HL-60/S4 treated with retinoic acid at 250 ng/mL for 4 days and 3 days (cell line): ENCODE measurements around the gene CACNG1.

Source experiments
- in situ Hi-C: fragments of 300-500 bp; cut with MboI; formaldehyde crosslinking; loops from 2 replicates; pipeline ENCODE4 v1.7.0; 2022; ENCODE audit warnings: low sequenced_read_pairs

The CACNG1 gene

DNA sequence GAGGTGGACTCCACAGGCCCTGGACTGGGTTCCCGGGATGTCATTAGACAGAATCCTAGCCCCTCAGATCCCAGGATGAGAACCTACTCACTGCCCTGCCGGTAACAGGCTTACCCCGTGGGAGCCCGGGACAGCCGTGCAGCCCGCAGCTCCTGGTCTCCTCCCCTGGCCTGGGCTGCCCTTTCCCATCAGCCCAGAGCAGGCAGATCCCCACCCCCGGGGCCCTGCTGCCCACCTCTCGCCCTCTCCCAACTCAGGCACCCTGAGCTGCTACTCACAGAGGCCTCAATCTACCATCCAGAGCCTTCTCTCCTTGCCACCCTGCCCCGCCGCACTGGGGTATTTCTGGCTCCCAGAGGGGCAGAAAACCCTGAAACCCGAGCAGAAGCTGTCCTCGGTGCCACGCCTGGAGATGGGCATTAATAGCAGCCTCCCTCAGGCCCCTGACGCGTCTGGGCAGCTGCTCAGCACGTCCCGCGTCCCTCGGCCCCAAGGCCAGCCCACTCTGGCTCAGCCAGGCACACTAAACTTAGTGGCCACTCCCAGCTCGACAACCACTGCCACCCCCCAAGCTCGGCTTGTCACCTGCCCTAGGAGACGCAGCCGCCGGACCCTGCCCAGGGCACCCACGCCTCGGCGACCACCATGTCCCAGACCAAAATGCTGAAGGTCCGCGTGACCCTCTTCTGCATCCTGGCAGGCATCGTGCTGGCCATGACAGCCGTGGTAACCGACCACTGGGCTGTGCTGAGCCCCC lies at the start of gene CACNG1:
Gene CACNG1, plus strand, starts transcription at position 539 of the 757 bp plus-strand sequence. Its CDS starts 107 bp downstream, at position 646.
- in situ Hi-C loops, result no loop called here

DNA sequence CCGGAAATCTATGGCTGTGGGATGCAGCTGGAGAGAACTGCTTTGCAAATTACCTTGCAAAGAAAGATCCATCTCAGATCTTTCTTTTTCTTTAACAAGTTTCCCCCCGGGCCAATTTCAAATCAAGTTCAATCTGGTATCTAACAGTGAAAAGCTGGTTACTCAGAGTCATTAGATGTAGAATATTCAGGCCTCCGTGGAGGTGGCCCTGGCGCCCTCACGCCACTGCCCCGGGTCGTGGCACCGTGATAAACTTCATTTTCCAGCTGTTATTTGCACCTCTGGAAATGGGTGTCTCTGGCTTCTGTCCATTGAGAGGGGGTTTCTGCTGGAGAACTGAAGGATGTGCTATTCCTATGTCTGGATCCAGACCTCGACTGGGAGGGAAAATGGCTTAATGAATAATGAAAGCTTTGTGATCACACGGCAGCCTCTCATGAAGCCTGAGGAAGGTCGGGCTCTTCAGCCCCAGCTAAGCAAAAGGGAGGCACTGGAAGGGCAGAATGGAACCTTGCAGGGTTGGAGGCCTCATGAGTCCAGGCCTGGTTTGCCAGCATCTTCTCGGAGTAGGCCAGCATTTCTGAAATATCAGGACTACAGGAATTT lies 49.3 kb upstream of the CACNG1 start:
- in situ Hi-C loops, result no loop called here

DNA sequence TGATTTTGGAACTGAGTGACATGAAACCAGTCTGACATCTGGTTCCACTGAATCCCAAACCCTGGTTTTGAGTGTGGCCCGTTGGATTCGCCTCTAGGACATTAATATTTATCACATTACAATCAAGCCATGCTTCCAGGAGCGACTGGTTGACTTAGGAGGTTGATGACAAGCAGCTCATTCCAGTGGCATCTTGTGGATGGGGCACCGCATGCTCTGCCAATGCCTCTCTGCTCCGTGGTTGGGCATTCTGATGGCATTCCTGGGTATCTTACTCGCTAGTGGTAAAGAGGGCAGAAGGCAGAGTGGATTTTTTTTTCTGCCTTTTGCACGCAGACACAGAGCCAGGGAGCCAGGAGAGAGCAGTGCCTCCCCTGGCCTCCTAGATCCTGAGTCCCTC lies 48.4 kb upstream of the CACNG1 start:
- in situ Hi-C loops, result no loop called here

- in situ Hi-C loops, result no loop called here
These were observed 47.4 kb upstream of the CACNG1 start for GRCh38 chr17:66996926-66997325.

DNA sequence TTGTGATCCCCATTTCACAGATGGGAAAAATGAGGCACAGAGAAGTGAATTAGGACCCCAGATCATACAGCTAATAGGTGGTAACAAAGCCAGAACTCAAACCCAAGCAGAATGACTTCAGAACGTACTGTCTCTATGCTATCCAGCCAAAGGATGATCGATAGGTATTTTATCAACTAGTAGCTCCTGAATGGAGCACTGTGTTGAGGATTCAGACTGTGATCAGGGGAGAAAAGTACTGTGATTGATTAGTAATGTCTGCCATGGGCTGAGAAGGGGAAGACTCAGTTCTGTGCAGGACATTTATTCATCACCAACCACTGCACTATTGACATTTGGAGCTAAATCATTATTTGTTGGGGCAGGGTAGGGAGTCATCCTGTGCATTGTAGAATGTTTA lies 41.1 kb upstream of the CACNG1 start:
- in situ Hi-C loops, result no loop called here

DNA sequence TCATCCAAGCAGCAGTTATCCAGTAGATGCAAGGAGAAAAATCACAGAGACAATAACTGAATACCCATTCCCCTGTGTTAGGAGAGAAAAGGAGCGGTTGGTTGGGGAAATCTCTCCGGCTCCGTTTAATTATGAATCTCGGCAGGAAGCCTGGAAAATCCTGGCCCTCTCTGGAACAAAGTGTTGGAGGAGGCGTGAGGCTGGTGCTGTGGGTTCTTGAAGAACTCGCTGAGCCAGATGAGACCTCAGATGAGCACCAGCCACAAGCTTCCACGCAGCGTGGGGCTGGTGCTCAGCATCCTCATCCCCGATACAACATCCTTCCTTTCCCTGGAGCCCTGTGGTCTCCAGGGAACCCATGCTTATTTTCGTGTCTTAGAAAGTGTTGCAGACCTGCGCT lies 40.2 kb upstream of the CACNG1 start:
- in situ Hi-C loops, result no loop called here

DNA sequence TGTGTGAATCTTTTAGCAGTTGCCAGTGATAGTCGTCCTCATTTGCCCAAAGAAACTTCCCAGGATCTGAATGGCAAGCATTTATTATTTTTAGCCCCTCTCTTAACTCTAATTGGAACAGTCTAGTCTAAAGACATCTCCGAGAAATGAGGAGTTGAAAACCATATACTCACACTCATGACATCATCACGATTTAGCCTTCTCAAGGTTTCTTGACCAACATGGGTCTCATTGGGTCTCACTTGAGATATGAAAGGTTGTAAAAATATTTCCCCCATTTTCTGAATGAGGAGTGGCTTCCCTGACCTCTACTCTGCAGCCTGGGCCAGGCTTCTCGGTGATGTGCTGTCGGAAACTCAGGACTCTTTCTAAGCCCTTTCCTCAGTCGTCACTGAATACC lies 37.1 kb upstream of the CACNG1 start:
- in situ Hi-C loops, result no loop called here

- in situ Hi-C loops, result no loop called here
These were observed 36.3 kb upstream of the CACNG1 start for GRCh38 chr17:67008101-67008500.

DNA sequence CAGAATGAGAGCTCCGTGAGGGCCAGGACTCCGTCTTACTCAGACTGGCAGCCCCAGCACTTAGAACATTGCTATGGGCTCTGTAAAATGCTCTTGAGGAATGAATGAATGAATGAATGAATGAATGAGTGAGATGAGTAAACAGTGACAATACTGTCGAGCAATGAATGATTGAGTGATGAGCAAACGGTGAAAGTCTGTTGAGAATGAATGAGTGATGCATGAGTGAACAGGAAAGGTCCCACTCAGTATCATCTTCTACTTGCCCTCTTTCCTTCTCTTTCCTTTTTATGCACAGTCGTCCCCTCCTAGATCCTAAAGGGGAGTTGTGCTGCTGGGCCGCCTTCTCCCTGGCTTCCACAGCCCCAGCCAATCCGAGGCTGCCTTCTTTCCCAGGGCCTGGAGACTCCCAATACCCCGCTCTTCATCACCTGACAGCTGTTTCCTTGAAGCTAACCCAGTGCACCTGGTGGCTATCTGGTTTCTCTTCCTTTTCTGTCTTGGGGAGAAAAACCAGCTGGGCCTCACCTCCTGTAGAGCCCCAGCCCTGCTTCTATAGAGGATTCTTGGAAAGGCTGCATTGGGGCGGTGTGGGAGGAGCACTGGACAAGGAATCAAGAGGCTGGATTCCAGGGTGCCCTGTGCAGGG lies 32.7 kb upstream of the CACNG1 start:
- in situ Hi-C loops, result no loop called here

- in situ Hi-C loops, result no loop called here
These were observed 30.5 kb upstream of the CACNG1 start for GRCh38 chr17:67013891-67014290.

DNA sequence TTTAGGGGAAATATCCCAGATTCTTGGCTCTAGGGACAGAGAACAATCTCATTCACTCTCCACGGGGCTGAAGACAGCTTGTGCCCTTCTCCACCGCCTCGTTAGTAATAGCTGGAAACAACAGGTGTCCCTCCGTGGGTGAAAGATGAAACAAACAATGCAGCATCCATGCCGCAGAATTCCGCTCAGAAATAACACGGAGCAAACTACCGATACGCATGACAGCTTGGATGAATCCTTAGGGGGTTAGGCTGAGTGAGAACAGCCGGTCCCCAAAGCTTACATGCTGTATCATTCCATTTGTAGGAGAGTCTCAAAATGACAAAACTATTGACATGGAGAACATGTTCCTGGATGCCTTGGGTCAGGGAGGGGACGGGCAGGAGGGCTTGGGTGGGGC lies 29.4 kb upstream of the CACNG1 start:
- in situ Hi-C loops, result no loop called here

DNA sequence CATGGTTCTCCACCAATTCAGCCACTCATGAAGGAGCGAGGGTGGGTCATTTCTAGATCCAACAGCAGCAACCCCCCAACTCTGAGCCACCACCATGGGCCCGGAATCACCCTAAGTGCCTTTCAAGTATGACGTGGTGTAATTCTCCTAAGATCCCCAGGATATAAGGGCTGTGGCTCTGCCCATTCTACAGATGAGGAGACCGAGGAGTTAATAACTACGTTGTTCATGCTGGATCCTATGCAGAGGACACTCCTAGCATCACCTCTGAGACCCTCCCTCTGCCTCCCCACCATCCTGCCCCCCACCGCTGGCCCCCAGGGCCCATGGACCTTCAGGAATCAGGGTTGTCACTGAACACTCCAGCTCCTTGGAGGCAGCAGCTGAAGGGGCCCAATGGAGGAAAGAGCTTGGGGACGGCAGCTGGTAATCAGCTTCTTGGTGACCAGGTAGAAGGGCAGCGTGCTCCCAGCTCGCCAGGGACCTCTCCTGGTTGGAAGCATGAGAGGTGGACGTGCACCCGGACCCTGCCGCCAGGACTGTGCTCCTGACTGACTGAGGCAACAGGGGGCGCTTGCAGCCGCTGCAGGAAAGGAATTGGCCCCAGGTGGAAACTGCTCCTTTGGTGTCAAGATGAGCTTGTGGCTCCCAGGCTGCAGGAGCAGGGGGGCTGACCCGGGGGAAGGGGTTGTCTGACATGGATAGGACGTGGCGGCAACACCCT lies 28.2 kb upstream of the CACNG1 start:
- in situ Hi-C loops, result no loop called here

DNA sequence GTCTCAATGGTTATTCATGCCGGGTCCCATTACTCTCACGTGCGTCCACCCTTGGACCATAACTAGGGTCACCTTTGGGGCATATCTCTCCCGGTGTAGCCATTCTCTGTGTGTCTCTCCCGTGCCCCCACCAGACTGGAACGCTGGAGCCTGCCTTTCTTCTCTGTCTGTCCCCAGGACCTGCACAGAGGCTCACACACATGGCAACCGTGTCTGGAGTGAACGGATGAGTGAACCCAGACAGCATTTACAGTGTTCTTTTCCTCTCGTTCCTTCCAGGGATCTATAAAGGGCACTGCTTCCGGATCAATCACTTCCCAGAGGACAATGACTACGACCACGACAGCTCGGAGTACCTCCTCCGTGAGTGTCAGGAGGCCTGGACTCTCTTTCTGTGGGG lies 26.4 kb upstream of the CACNG1 start:
- in situ Hi-C loops, result no loop called here

GRCh38 chr17:67018471-67019434 lies 25.6 kb upstream of the CACNG1 start:
- in situ Hi-C loops, result no loop called here

DNA sequence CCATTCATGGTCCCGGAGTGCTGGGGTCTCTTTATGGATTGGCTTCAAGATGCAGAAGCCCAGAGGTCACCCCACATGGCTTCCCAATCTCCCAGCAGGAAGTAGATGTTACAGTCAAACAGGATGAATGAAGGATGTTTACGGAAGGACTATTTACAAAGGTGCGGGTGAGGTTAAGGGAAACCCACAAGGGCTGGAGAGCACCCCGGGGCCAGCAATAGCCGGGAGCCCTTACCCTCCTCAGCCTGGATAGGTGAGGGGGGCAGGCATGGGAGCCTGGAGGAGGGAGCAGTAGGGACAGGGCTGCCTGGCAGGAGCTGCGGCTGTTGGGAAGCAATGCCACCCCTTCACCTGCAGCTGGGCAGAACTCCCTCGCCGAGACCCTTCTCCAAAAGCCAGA lies 24.5 kb upstream of the CACNG1 start:
- in situ Hi-C loops, result no loop called here

- in situ Hi-C loops, result no loop called here
These were observed 24.0 kb upstream of the CACNG1 start for GRCh38 chr17:67020293-67020766.

- in situ Hi-C loops, result no loop called here
These were observed 23.2 kb upstream of the CACNG1 start for GRCh38 chr17:67021196-67021595.

DNA sequence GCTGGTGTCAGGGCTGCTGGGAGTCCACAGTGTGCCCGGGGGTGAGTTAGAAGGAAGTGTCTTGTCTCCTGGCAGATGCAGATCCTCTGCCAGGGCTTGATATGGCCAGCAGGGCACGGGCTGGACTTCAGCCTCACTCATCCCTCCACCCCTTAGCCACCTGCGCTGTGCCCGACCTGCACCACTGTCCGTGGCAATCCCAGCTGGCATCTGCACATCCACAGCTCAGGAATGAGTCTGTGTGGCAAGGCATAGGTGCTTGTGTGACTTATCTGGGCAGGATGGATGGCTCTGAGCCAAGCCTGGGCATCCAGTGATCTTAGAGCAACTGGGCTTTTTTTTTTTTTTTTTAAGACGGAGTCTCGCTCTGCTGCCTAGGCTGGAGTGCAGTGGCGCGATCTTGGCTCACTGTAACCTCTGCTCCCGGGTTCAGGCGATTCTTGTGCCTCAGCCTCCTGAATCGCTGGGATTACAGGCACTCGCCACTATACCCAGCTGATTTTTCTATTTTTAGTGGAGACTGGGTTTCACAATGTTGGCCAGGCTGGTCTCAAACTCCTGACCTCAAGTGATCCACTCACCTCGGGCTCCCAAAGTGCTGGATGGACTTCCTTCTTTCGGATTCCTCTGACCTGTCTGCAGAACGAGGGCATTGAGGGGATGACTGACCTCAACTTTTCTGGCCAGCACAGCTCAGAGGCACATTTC lies 22.5 kb upstream of the CACNG1 start:
- in situ Hi-C loops, result no loop called here

DNA sequence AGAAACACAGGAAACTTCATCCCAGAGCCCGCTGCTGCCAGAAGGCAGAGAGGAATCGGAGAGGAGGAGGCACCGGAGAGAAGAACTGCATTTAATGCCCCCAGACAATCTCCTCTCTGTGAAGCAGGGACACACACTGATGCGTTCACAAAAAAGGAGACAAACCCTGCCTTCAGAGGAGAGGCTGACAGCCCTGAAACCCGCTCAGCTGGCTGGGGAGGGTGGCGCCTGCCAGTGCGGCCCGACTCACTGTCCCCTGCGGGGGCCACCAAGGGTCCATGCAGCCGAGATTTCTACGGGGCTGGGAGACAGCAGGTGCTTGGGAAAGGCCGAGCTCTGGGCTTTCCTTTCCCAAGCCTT lies 21.9 kb upstream of the CACNG1 start:
- in situ Hi-C loops, result no loop called here

DNA sequence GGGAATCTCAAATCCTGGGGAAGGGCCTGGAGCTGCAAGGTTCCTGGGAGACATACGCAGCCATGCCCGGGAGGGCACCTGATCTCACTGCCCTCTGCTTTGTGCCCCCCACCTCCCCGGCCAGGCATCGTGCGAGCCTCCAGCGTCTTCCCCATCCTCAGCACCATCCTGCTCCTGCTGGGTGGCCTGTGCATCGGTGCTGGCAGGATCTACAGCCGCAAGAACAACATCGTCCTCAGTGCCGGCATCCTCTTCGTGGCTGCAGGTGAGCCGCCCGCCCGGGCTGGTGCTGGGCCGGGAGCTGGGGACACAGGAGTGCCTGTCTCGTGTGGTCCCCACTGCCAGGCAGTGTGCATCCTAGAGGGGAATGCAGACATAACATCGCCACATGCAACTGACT lies 19.6 kb upstream of the CACNG1 start:
- in situ Hi-C loops, result no loop called here
